ENCODE data around the gene GMDS. TPM values are rescaled to one million over a fixed set of nuclear protein-coding genes. Genes with fewer than 3 reads are reported as not detected.

Gene GMDS
- total and polyA plus RNA-seq, 2 of the 13 experiments (the other 11 are each of a cell fraction or from before 2014, with no cell fraction given), result 64.4 to 112 TPM

DNA sequence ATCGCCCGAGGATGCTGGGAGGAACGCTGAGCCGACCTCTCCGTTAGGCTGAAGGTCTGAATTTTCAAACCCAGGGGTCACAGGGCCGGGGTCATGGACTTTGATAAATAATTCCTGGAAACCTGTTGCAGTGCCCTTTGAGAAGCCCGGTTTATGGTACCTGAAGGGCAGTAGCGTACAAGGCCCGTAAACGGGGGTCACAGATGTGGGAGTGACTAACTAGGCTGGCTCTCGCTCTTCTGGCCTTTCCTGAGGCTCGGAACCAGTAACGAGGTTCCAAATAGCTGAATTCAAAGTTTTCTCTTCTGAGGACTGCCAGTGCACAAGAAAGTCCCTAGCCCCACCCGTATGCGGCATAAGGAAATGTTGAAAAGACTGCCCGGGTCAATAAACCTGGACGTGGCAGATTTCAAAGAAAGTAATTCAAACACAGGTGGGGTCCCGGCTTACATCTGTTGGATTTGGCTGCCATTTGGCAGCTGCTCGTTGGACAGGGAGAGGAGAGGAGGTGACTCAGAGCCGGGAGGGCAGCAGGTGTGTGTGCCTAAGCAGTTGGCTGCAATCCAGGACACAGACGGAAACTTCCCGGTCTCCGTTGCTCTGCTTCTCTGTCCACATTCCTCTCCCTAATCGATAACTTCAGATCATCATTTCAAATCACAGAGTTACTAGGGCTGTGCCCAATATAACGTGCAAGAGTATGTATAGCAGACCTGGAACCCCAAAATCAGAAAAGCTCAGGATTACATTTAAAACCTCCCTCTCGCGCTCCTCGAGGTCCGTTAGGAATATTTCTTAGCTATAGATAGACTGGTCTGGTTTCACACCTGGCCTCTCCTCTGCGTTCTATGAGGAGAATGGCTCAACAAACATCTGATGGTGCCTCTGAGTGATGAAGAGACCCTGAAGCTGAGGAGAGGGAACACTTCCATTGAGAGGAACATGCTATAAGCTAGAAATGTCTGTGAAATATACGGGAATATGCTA lies 765 bp upstream of the GMDS start (continued):
- TF ChIP-seq, protein P1, sequence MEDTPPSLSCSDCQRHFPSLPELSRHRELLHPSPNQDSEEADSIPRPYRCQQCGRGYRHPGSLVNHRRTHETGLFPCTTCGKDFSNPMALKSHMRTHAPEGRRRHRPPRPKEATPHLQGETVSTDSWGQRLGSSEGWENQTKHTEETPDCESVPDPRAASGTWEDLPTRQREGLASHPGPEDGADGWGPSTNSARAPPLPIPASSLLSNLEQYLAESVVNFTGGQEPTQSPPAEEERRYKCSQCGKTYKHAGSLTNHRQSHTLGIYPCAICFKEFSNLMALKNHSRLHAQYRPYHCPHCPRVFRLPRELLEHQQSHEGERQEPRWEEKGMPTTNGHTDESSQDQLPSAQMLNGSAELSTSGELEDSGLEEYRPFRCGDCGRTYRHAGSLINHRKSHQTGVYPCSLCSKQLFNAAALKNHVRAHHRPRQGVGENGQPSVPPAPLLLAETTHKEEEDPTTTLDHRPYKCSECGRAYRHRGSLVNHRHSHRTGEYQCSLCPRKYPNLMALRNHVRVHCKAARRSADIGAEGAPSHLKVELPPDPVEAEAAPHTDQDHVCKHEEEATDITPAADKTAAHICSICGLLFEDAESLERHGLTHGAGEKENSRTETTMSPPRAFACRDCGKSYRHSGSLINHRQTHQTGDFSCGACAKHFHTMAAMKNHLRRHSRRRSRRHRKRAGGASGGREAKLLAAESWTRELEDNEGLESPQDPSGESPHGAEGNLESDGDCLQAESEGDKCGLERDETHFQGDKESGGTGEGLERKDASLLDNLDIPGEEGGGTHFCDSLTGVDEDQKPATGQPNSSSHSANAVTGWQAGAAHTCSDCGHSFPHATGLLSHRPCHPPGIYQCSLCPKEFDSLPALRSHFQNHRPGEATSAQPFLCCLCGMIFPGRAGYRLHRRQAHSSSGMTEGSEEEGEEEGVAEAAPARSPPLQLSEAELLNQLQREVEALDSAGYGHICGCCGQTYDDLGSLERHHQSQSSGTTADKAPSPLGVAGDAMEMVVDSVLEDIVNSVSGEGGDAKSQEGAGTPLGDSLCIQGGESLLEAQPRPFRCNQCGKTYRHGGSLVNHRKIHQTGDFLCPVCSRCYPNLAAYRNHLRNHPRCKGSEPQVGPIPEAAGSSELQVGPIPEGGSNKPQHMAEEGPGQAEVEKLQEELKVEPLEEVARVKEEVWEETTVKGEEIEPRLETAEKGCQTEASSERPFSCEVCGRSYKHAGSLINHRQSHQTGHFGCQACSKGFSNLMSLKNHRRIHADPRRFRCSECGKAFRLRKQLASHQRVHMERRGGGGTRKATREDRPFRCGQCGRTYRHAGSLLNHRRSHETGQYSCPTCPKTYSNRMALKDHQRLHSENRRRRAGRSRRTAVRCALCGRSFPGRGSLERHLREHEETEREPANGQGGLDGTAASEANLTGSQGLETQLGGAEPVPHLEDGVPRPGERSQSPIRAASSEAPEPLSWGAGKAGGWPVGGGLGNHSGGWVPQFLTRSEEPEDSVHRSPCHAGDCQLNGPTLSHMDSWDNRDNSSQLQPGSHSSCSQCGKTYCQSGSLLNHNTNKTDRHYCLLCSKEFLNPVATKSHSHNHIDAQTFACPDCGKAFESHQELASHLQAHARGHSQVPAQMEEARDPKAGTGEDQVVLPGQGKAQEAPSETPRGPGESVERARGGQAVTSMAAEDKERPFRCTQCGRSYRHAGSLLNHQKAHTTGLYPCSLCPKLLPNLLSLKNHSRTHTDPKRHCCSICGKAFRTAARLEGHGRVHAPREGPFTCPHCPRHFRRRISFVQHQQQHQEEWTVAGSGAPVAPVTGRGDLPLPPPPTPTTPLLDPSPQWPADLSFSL (CRISPR knock-in tag; IDR thresholded peaks at IDR 0.05), result no peak
- TF ChIP-seq ARNT2 (CRISPR knock-in tag; IDR thresholded peaks at IDR 0.05; ENCODE audit: low read depth) (peak; percentile 44; the same call in 1 of the 2 replicates), MTA1 (CRISPR knock-in tag; IDR thresholded peaks at IDR 0.05; ENCODE audit: borderline replicate concordance) (no peak), HMG20A (CRISPR knock-in tag; IDR thresholded peaks at IDR 0.05; ENCODE audit: borderline replicate concordance) (no peak; the same call in 1 of the 2 replicates), ZNF331 (CRISPR knock-in tag; IDR thresholded peaks at IDR 0.05) (peak; percentile 31), SPEN (CRISPR knock-in tag; IDR thresholded peaks at IDR 0.05; ENCODE audit: low read depth) (0 out of 2 replicates have a peak, but pooled peaks have one; percentile 27), ZNF282 (IDR thresholded peaks at IDR 0.05; ENCODE audit: partially characterized antibody) (no peak), ATM (IDR thresholded peaks at IDR 0.05; ENCODE audit: borderline replicate concordance) (no peak), PRMT3 (CRISPR knock-in tag; IDR thresholded peaks at IDR 0.05; ENCODE audit: borderline replicate concordance, low read depth) (0 out of 2 replicates have a peak, but pooled peaks have one; percentile 30), IKZF4 (CRISPR knock-in tag; IDR thresholded peaks at IDR 0.05; ENCODE audit: borderline replicate concordance, low read depth, not compliant biosample characterization) (no peak), SMAD3 (CRISPR knock-in tag; IDR thresholded peaks at IDR 0.05) (0 out of 2 replicates have a peak, but pooled peaks have one; percentile 15)
- TF ChIP-seq, protein P2, sequence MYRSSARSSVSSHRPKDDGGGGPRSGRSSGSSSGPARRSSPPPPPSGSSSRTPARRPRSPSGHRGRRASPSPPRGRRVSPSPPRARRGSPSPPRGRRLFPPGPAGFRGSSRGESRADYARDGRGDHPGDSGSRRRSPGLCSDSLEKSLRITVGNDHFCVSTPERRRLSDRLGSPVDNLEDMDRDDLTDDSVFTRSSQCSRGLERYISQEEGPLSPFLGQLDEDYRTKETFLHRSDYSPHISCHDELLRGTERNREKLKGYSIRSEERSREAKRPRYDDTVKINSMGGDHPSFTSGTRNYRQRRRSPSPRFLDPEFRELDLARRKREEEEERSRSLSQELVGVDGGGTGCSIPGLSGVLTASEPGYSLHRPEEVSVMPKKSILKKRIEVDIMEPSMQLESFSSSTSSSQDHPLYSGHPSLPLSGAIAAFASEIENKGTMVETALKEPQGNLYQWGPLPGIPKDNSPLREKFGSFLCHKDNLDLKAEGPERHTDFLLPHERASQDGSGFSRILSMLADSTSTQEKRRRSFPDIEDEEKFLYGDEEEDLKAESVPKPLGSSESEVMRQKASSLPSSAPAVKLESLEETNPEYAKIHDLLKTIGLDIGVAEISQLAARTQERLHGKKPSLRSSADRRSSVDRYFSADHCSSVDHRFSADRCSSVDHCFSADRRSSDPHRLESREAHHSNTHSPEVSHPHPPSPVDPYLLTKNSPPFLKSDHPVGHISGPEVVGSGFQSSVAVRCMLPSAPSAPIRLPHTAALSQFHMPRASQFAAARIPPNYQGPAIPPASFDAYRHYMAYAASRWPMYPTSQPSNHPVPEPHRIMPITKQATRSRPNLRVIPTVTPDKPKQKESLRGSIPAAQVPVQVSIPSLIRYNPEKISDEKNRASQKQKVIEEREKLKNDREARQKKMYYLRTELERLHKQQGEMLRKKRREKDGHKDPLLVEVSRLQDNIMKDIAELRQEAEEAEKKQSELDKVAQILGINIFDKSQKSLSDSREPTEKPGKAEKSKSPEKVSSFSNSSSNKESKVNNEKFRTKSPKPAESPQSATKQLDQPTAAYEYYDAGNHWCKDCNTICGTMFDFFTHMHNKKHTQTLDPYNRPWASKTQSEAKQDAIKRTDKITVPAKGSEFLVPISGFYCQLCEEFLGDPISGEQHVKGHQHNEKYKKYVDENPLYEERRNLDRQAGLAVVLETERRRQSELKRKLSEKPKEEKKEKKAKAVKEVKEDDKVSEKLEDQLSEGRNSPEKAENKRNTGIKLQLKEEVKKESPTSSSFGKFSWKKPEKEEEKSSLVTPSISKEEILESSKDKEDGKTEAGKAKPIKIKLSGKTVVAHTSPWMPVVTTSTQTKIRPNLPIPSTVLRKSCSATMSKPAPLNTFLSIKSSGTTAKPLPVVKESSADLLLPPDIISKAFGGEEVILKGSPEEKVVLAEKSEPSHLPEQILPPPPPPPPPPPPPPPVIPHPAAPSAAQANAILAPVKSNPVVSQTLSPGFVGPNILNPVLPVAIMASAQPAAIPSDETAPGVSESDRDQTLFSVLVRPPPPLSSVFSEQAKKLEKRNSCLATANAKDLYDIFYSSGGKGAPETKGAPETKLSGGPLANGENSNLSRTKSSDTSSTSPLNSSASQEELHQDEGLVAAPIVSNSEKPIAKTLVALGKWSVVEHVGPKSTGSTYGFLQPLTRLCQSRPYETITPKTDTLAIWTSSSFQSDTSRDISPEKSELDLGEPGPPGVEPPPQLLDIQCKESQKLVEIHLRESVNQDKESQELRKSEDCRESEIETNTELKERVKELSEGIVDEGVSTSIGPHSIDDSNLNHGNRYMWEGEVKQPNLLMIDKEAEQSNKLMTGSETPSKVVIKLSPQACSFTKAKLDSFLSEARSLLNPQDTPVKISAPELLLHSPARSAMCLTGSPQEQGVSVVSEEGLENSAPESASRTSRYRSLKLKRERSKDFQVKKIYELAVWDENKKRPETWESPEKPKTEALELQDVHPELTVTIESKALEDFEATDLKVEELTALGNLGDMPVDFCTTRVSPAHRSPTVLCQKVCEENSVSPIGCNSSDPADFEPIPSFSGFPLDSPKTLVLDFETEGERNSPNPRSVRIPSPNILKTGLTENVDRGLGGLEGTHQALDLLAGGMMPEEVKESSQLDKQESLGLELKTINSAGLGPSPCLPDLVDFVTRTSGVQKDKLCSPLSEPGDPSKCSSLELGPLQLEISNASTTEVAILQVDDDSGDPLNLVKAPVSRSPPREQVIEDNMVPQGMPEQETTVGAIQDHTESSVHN (CRISPR knock-in tag; IDR thresholded peaks at IDR 0.05), result no peak
